ENCODE measurements around the gene RER1.
A peak's percentile ranks its signal among the peaks of the same experiment; 100 is the strongest.

RER1 gene

GRCh38 chr1:2391041-2391930 lies at the start of gene RER1, which contains the start of gene MORN1:
Gene RER1 (plus strand): TSS chr1:2391841. CDS start chr1:2395791, 3,950 bp downstream.
Gene MORN1 (minus strand): TSS chr1:2391554. CDS start chr1:2391533, 21 bp downstream.
- peak; percentile 95 for DNase-seq (ENCODE audit: low read depth)

GRCh38 chr1:2342384-2343022 lies 49.1 kb upstream of the RER1 start:
- no peak for DNase-seq (ENCODE audit: low read depth)

- no peak for DNase-seq (ENCODE audit: low read depth)
These were observed 48.4 kb upstream of the RER1 start for GRCh38 chr1:2343023-2343935.

- no peak for DNase-seq (ENCODE audit: low read depth)
These were observed 47.4 kb upstream of the RER1 start for GRCh38 chr1:2344121-2344681.

GRCh38 chr1:2344744-2345296 lies 46.8 kb upstream of the RER1 start:
- DNase-seq (ENCODE audit: low read depth) = no peak

- DNase-seq (ENCODE audit: low read depth) = no peak
These were observed 46.2 kb upstream of the RER1 start for GRCh38 chr1:2345297-2346075.

- DNase-seq (ENCODE audit: low read depth) = no peak
These were observed 44.8 kb upstream of the RER1 start for GRCh38 chr1:2346691-2347408.

- no peak for DNase-seq (ENCODE audit: low read depth)
These were observed 44.2 kb upstream of the RER1 start for GRCh38 chr1:2347409-2347785.

- no peak for DNase-seq (ENCODE audit: low read depth)
These were observed 43.7 kb upstream of the RER1 start for GRCh38 chr1:2347896-2348295.

GRCh38 chr1:2348346-2349325 lies 43.0 kb upstream of the RER1 start:
- no peak for DNase-seq (ENCODE audit: low read depth)

GRCh38 chr1:2349806-2350205 lies 41.8 kb upstream of the RER1 start:
- no peak for DNase-seq (ENCODE audit: low read depth)

GRCh38 chr1:2350501-2350900 lies 41.1 kb upstream of the RER1 start:
- DNase-seq (ENCODE audit: low read depth) = no peak

GRCh38 chr1:2350911-2351655 lies 40.6 kb upstream of the RER1 start:
- no peak for DNase-seq (ENCODE audit: low read depth)

- no peak for DNase-seq (ENCODE audit: low read depth)
These were observed 39.9 kb upstream of the RER1 start for GRCh38 chr1:2351723-2352122.

- no peak for DNase-seq (ENCODE audit: low read depth)
These were observed 39.2 kb upstream of the RER1 start for GRCh38 chr1:2352341-2352896.

GRCh38 chr1:2352897-2353550 lies 38.6 kb upstream of the RER1 start:
- no peak for DNase-seq (ENCODE audit: low read depth)
